Measurements from ENCODE around the gene REXO5.
"Not testable (repeated sequence)": the region's sequence is repeated elsewhere in the genome, so short reads cannot be mapped to it uniquely, and the experiment has no call there.

The REXO5 gene

DNA sequence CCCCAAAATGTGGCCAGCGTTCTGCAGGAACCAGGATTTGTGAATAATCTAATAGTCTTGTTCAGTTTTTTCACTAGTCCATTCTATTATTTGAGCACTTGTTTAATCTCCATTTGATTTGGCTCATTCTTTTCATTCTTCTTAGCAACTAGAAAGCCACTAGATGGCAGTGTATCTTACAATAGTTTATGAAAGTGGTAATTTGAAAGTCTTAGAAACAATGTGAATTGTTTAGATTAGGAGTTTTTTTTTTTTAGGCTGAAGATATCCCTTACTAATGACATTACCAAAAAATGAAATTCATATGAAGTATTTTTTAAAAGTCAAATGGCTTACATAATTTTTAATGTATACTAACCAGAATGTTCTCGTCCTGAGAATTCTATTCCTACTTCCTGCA lies 6.7 kb upstream of the REXO5 start:
- no peaks in the 10 kb centered on the region for H3K79me2 ChIP-seq
- no peaks in the 10 kb centered on the region for H3K36me3 ChIP-seq (ENCODE audit: control insufficient read depth, insufficient read depth, low read length)
- no peak overlapping the region for H3K9ac ChIP-seq
- no peak overlapping the region for H2AFZ ChIP-seq
- H3K9me3 ChIP-seq (ENCODE audit: control insufficient read depth, low read length): no peaks in the 10 kb centered on the region
- no peaks in the 10 kb centered on the region for H3K27me3 ChIP-seq (ENCODE audit: control insufficient read depth, insufficient read depth, low read length)
- H3K27ac ChIP-seq: no peak overlapping the region
- TF ChIP-seq, protein P1, sequence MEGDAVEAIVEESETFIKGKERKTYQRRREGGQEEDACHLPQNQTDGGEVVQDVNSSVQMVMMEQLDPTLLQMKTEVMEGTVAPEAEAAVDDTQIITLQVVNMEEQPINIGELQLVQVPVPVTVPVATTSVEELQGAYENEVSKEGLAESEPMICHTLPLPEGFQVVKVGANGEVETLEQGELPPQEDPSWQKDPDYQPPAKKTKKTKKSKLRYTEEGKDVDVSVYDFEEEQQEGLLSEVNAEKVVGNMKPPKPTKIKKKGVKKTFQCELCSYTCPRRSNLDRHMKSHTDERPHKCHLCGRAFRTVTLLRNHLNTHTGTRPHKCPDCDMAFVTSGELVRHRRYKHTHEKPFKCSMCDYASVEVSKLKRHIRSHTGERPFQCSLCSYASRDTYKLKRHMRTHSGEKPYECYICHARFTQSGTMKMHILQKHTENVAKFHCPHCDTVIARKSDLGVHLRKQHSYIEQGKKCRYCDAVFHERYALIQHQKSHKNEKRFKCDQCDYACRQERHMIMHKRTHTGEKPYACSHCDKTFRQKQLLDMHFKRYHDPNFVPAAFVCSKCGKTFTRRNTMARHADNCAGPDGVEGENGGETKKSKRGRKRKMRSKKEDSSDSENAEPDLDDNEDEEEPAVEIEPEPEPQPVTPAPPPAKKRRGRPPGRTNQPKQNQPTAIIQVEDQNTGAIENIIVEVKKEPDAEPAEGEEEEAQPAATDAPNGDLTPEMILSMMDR (IDR thresholded peaks at IDR 0.05): peak; percentile 73
- no peak overlapping the region for H3K4me2 ChIP-seq (ENCODE audit: low read length)
- no peak overlapping the region for H3K4me3 ChIP-seq (ENCODE audit: low read depth, low read length)
- H3K4me1 ChIP-seq: no peaks in the 10 kb centered on the region

DNA sequence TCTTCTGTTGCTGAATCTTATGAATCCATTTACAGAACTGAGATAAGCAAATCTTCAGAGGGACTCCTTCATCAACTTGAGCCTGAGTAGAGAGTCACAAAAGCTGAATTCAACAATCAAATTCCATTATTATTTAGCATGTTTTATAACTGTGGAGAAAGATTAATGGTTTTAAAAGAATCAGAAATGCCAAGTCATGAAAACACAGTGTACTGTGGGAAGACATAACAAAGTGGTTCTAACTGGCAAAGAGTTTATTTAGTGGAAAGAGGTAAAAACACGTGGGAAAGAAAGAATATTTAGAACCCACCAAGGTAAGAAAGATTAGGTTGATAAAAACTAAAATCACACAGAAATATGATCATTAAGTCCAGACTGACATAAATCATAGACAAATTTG lies 5.0 kb upstream of the REXO5 start:
- no peak overlapping the region for H3K27ac ChIP-seq
- no peak overlapping the region for H2AFZ ChIP-seq
- TF ChIP-seq, protein P1 (IDR thresholded peaks at IDR 0.05): no peak
- no peak overlapping the region for H3K9ac ChIP-seq
- H3K27me3 ChIP-seq (ENCODE audit: control insufficient read depth, insufficient read depth, low read length): no peaks in the 10 kb centered on the region
- H3K4me2 ChIP-seq (ENCODE audit: low read length): no peak overlapping the region
- H3K36me3 ChIP-seq (ENCODE audit: control insufficient read depth, insufficient read depth, low read length): no peaks in the 10 kb centered on the region
- H3K4me3 ChIP-seq (ENCODE audit: low read depth, low read length): no peak overlapping the region
- no peaks in the 10 kb centered on the region for H3K4me1 ChIP-seq
- no peaks in the 10 kb centered on the region for H3K79me2 ChIP-seq
- H3K9me3 ChIP-seq (ENCODE audit: control insufficient read depth, low read length): no peaks in the 10 kb centered on the region

DNA sequence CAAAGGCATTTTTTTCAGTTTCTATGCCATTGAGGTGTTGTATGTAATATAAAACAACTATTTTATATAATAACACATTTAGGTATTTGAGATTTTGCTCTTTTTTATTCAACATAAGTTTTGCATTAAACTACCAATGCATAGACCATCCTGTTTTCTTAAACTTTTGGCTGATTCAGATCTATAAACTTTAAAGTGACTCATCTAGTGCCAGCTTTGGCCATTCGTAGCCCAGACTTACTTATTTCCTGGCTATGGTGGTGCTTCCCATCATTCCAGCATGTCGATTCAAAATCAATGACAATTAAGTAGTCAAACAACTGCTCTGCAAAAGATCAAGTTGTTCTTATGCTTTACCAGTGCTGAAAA lies 3.2 kb upstream of the REXO5 start:
- H3K4me3 ChIP-seq (ENCODE audit: low read depth, low read length): no peak overlapping the region
- no peaks in the 10 kb centered on the region for H3K9me3 ChIP-seq (ENCODE audit: control insufficient read depth, low read length)
- TF ChIP-seq, protein P1 (IDR thresholded peaks at IDR 0.05): no peak
- H2AFZ ChIP-seq: no peak overlapping the region
- H3K36me3 ChIP-seq (ENCODE audit: control insufficient read depth, insufficient read depth, low read length): no peaks in the 10 kb centered on the region
- peaks cover 5% of the 10 kb centered on the region for H3K4me1 ChIP-seq
- H3K27ac ChIP-seq: no peak overlapping the region
- no peak overlapping the region for H3K4me2 ChIP-seq (ENCODE audit: low read length)
- no peak overlapping the region for H3K9ac ChIP-seq
- H3K79me2 ChIP-seq: no peaks in the 10 kb centered on the region
- H3K27me3 ChIP-seq (ENCODE audit: control insufficient read depth, insufficient read depth, low read length): no peaks in the 10 kb centered on the region

DNA sequence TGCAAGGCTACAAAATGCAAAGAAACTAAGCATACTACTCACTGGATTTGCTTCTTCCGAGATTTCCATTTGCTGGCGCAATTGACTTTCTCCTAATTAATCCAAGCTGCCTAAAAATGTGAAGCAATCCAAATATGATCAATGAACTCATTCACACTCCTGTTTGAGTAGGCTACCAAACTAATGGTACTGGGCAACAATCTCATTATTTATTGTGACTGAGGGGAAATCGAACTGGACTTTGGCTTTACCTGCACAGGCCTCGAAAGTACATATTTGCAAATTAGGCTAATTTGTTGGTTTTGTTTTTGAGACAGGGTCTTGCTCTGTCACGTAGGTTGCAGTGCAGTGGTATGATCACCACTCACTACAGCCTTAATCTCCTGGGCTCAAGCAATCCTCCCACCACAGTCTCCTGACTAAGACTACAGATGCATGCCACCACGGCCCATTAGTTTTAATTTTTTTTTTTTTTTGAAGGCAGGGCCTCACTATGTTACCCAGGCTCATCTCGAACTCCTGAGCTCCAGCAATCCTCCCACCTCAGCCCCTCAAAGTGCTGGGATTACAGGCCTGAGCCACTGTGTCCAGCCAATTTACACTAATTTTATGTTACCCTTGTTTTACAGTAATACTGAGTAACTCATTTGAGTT lies 2.6 kb upstream of the REXO5 start:
- no peak overlapping the region for H3K4me2 ChIP-seq (ENCODE audit: low read length)
- H3K27ac ChIP-seq: no peak overlapping the region
- no peak overlapping the region for H3K9ac ChIP-seq
- no peaks in the 10 kb centered on the region for H3K36me3 ChIP-seq (ENCODE audit: control insufficient read depth, insufficient read depth, low read length)
- no peaks in the 10 kb centered on the region for H3K27me3 ChIP-seq (ENCODE audit: control insufficient read depth, insufficient read depth, low read length)
- TF ChIP-seq, protein P1 (IDR thresholded peaks at IDR 0.05): no peak
- no peak overlapping the region for H3K4me3 ChIP-seq (ENCODE audit: low read depth, low read length)
- H2AFZ ChIP-seq: no peak overlapping the region
- H3K79me2 ChIP-seq: no peaks in the 10 kb centered on the region
- no peaks in the 10 kb centered on the region for H3K9me3 ChIP-seq (ENCODE audit: control insufficient read depth, low read length)
- peaks cover 5% of the 10 kb centered on the region for H3K4me1 ChIP-seq

DNA sequence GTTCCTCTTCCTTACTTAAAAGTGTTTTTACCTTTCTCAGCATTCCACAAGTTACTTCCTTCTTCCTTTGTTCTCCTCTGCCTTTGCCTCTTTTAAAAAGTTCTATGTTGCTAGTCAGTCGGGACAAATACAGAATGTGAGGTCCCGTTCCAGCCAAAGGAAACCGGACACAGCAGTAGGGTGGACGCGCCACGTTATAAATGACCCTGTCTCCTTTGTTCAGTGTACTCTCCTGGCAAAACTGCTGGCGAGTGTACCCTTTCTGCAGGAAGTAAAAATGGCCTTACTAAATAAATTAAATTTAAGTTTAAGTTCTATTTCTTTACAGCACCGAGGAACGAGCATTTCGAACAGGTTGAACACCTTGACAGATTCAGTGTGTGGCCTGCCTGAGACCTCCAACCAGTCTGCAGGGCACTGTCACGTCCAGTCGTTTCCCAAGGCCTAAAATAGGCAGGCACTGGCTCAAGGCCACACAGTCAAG lies 601 bp upstream of the REXO5 start:
- Histone ChIP-seq H3K4me2 (ENCODE audit: low read length) (peak overlapping the region; percentile 92), H2AFZ (peak overlapping the region; percentile 87), H3K4me3 (ENCODE audit: low read depth, low read length) (peak overlapping the region; percentile 97), H3K9ac (peak overlapping the region; percentile 16), H3K4me1 (peaks cover 13% of the 10 kb centered on the region), H3K27ac (peak overlapping the region; percentile 97)
- not testable (repeated sequence) for H3K79me2 ChIP-seq; H3K27me3 ChIP-seq (ENCODE audit: control insufficient read depth, insufficient read depth, low read length); H3K36me3 ChIP-seq (ENCODE audit: control insufficient read depth, insufficient read depth, low read length); H3K9me3 ChIP-seq (ENCODE audit: control insufficient read depth, low read length)
